ENCODE data around the gene FBXL19.

Gene FBXL19

GRCh38 chr16:30922960-30923535, 324 bp upstream of the FBXL19 start (continued):
- no peak for TF ChIP-seq ZNF280D (tag by site-specific recombination; IDR thresholded peaks at IDR 0.05)
- no peak for TF ChIP-seq ZNF560 (tag by site-specific recombination; IDR thresholded peaks at IDR 0.05; ENCODE audit: borderline replicate concordance)
- TF ChIP-seq GLI4 (tag by site-specific recombination; IDR thresholded peaks at IDR 0.05), result no peak
- no peak for TF ChIP-seq ZNF664 (tag by site-specific recombination; IDR thresholded peaks at IDR 0.05)
- no peak for TF ChIP-seq ZNF133 (tag by site-specific recombination; IDR thresholded peaks at IDR 0.05)
- TF ChIP-seq FEZF1 (tag by site-specific recombination; IDR thresholded peaks at IDR 0.05), result no peak
- no peak for TF ChIP-seq ZNF837 (tag by site-specific recombination; IDR thresholded peaks at IDR 0.05)
- no peak for TF ChIP-seq ZNF488 (tag by site-specific recombination; IDR thresholded peaks at IDR 0.05)
- TF ChIP-seq ZSCAN5A (tag by site-specific recombination; IDR thresholded peaks at IDR 0.05), result no peak
- no peak for TF ChIP-seq ZNF544 (tag by site-specific recombination; IDR thresholded peaks at IDR 0.05)
- 0 out of 2 replicates have a peak, but pooled peaks have one; percentile 71 for TF ChIP-seq ZNF580 (tag by site-specific recombination; IDR thresholded peaks at IDR 0.05)
- TF ChIP-seq ZNF2 (tag by site-specific recombination; IDR thresholded peaks at IDR 0.05), result peak; percentile 88
- no peak for TF ChIP-seq ZNF639 (tag by site-specific recombination; IDR thresholded peaks at IDR 0.05)
- no peak for TF ChIP-seq OVOL3 (tag by site-specific recombination; IDR thresholded peaks at IDR 0.05)
- TF ChIP-seq KLF8 (tag by site-specific recombination; IDR thresholded peaks at IDR 0.05), result peak; percentile 99
- TF ChIP-seq ZNF324 (tag by site-specific recombination; IDR thresholded peaks at IDR 0.05), result no peak; the same call in 1 of the 2 replicates
- TF ChIP-seq ZBTB48 (tag by site-specific recombination; IDR thresholded peaks at IDR 0.05), result no peak
- TF ChIP-seq ZNF621 (tag by site-specific recombination; IDR thresholded peaks at IDR 0.05), result no peak
- 0 out of 2 replicates have a peak, but pooled peaks have one; percentile 4 for TF ChIP-seq ZSCAN18 (tag by site-specific recombination; IDR thresholded peaks at IDR 0.05)
- no peak for TF ChIP-seq GLIS1 (tag by site-specific recombination; IDR thresholded peaks at IDR 0.05)
- TF ChIP-seq ZNF398 (tag by site-specific recombination; IDR thresholded peaks at IDR 0.05), result peak; percentile 100
- no peak for TF ChIP-seq ZNF175 (tag by site-specific recombination; IDR thresholded peaks at IDR 0.05)
- no peak for TF ChIP-seq PRDM4 (tag by site-specific recombination; IDR thresholded peaks at IDR 0.05)
- TF ChIP-seq ZNF785 (tag by site-specific recombination; IDR thresholded peaks at IDR 0.05), result no peak
- TF ChIP-seq ZSCAN16 (tag by site-specific recombination; IDR thresholded peaks at IDR 0.05), result no peak
- no peak for TF ChIP-seq ZNF221 (tag by site-specific recombination; IDR thresholded peaks at IDR 0.05; ENCODE audit: borderline replicate concordance)
